Fibroblast of lung (primary cell): ENCODE results near the gene HIPK3. TPM values are rescaled to one million over a fixed set of nuclear protein-coding genes. Genes with fewer than 3 reads are reported as not detected.

Source experiments
- DNase-seq, 2 donors: peaks; one replicate each; pipeline versions ENCODE4 v3.0.0 to v3.0.0-alpha.2; 2010; ENCODE audit warnings: low read depth in 2 of 2
- H2AFZ ChIP-seq: 2 replicates; pipeline ENCODE4 v1.5.1; 2012; ENCODE audit warnings: low read length, control low read depth, inconsistent platforms
- H3K27ac ChIP-seq: 2 replicates; pipeline ENCODE4 v1.5.1; 2011; ENCODE audit warnings: low read length, control low read depth; ENCODE audit not compliant: insufficient read depth
- H3K27me3 ChIP-seq: 2 replicates; pipeline ENCODE4 v1.5.1; 2011; ENCODE audit warnings: mild to moderate bottlenecking, low read length; ENCODE audit not compliant: control insufficient read depth, insufficient read depth
- H3K36me3 ChIP-seq: 2 replicates; pipeline ENCODE4 v1.5.1; 2011; ENCODE audit warnings: low read length; ENCODE audit not compliant: control insufficient read depth, insufficient read depth
- H3K4me1 ChIP-seq: 2 replicates; pipeline ENCODE4 v1.5.1; 2011; ENCODE audit warnings: low read length; ENCODE audit not compliant: control insufficient read depth, insufficient read depth; ENCODE audit errors: extremely low read depth
- H3K4me2 ChIP-seq: 2 replicates; pipeline ENCODE4 v1.5.1; 2011; ENCODE audit warnings: low read length, control low read depth; ENCODE audit not compliant: insufficient read depth; ENCODE audit errors: extremely low read depth
- H3K4me3 ChIP-seq, 4 experiments: fragments of 200-600 bp in 1 of 4; sonication (generic) in 1 of 4; replicated peaks in 1 of 4; 2 replicates each; pipeline ENCODE4 v1.5.1; 2011 to 2016; ENCODE audit warnings: low read length in 4 of 4, low read depth in 3 of 4, mild to moderate bottlenecking in 3 of 4, control low read depth in 2 of 4, inconsistent platforms in 1 of 4, mixed read lengths in 1 of 4; ENCODE audit not compliant: insufficient read depth in 1 of 4; ENCODE audit errors: control extremely low read depth in 1 of 4
- H3K79me2 ChIP-seq: 2 replicates; pipeline ENCODE4 v1.5.1; 2012; ENCODE audit warnings: mild to moderate bottlenecking, low read length, inconsistent platforms; ENCODE audit not compliant: control insufficient read depth, insufficient read depth
- H3K9ac ChIP-seq: 2 replicates; pipeline ENCODE4 v1.5.1; 2011; ENCODE audit warnings: mild to moderate bottlenecking, low read length, control low read depth; ENCODE audit not compliant: insufficient read depth
- H3K9me3 ChIP-seq: 2 replicates; pipeline ENCODE4 v1.5.1; 2012; ENCODE audit warnings: low read depth, low read length; ENCODE audit not compliant: control insufficient read depth, insufficient read depth
- H4K20me1 ChIP-seq: 2 replicates; pipeline ENCODE4 v1.5.1; 2011; ENCODE audit warnings: low read length; ENCODE audit not compliant: control insufficient read depth, insufficient read depth; ENCODE audit errors: extremely low read depth
- EZH2 ChIP-seq: IDR thresholded peaks from 2 replicates; pipeline ENCODE4 v1.5.1; 2012; ENCODE audit warnings: low read length, control low read depth, mild to moderate bottlenecking; ENCODE audit errors: missing control alignments
- polyA plus RNA-seq, 2 donors: library from polyadenylated mRNA; depleted of rRNA in 1 of 2; stranded (reverse) in 1 of 2; unstranded in 1 of 2; fragments of >200 nt; gene quantifications; 2 replicates each; pipeline ENCODE4 v1.2.1, GENCODE V29; 2011 to 2012; ENCODE audit warnings: missing spikeins in 1 of 2
- total RNA-seq: library from RNA; depleted of rRNA; stranded (reverse); fragments of >200 nt; gene quantifications from 2 replicates; pipeline ENCODE4 v1.2.1, GENCODE V29; 2014
- TF ChIP-seq, protein P1 (sequence below), 2 donors: IDR thresholded peaks in 1 of 2; conservative IDR thresholded peaks in 1 of 2; 1 replicate in 1 of 2; 2 replicates in 1 of 2; pipeline ENCODE4 v1.5.1; 2011 to 2012; ENCODE audit warnings: low read length in 2 of 2, control low read depth in 1 of 2, inconsistent platforms in 1 of 2, low read depth in 1 of 2, mild to moderate bottlenecking in 1 of 2

Gene HIPK3
- total and polyA plus RNA-seq, 2 donors (not counting 1 experiment from before 2014, with no cell fraction given): 24.5 to 89.8 TPM

DNA sequence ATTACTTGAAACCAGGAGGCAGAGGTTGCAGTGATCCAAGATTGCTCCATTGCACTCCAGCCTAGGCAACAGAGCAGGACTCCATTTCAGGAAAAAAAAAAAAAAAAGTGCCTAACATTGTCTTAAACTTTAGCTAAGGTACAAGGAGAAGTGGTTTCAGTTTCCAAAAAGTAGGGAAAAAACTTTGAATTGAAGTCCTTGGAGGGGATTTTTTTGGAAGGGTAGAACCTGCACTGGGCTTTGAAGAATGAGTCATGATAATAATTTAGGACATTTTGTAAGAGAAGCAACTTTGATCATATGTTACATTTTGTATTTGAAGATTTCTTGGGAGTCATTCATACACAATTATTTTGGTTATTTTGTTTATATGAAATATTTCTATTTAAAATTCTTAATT lies 31.8 kb upstream of the HIPK3 start:
- Histone ChIP-seq H3K27ac (no peak overlapping the region), H3K4me1 (no peaks in the 10 kb centered on the region), H3K79me2 (no peaks in the 10 kb centered on the region), H3K27me3 (no peaks in the 10 kb centered on the region), H4K20me1 (no peaks in the 10 kb centered on the region), H3K4me3 (no peak overlapping the region), H3K9ac (no peak overlapping the region), H3K36me3 (no peaks in the 10 kb centered on the region), H2AFZ (no peak overlapping the region), H3K4me2 (no peak overlapping the region), H3K9me3 (no peaks in the 10 kb centered on the region)
- TF ChIP-seq EZH2: no peak
- TF ChIP-seq, protein P1, sequence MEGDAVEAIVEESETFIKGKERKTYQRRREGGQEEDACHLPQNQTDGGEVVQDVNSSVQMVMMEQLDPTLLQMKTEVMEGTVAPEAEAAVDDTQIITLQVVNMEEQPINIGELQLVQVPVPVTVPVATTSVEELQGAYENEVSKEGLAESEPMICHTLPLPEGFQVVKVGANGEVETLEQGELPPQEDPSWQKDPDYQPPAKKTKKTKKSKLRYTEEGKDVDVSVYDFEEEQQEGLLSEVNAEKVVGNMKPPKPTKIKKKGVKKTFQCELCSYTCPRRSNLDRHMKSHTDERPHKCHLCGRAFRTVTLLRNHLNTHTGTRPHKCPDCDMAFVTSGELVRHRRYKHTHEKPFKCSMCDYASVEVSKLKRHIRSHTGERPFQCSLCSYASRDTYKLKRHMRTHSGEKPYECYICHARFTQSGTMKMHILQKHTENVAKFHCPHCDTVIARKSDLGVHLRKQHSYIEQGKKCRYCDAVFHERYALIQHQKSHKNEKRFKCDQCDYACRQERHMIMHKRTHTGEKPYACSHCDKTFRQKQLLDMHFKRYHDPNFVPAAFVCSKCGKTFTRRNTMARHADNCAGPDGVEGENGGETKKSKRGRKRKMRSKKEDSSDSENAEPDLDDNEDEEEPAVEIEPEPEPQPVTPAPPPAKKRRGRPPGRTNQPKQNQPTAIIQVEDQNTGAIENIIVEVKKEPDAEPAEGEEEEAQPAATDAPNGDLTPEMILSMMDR (conservative IDR thresholded peaks at IDR 0.05 in 1 of 2, IDR thresholded peaks at IDR 0.05 in 1 of 2; ENCODE audit: low read depth in 1 of 2, low read length in 2 of 2): no peak
- no peak for DNase-seq

DNA sequence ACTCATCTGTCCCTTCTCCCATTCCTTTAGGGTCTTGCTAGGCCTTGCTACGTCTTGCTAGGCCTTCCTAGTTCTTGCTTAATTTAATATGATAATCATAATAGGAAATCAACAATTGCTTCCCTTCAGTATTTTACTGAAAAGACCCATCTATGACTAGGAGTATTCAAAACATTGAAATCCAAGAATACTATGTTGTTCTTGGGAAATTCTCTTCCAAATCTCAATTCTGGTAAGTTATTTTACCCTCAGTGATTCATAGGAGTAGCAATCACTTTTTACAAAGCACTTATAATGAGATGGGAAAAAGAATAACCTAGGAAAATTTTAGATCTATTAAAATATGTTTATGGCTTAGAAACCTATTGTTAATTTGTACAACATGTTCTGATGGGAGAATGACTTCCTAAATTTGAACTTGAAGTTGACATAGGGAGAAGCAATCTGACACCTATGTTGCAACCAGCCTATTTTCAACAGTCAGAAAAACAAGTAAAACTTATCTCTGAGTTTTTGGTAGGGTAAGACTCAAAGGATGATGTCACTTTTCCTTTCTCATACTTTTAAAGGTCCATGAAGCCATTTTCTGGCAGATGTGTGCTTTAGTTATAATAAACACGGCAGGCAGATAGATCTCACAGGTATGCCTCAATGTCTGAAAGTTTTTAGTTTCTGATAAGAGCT lies 29.5 kb upstream of the HIPK3 start:
- Histone ChIP-seq H3K4me3 (no peak overlapping the region), H3K9ac (no peak overlapping the region), H3K79me2 (no peaks in the 10 kb centered on the region), H3K9me3 (no peaks in the 10 kb centered on the region), H3K36me3 (no peaks in the 10 kb centered on the region), H3K27ac (no peak overlapping the region), H4K20me1 (no peaks in the 10 kb centered on the region), H3K4me2 (no peak overlapping the region), H2AFZ (no peak overlapping the region), H3K4me1 (no peaks in the 10 kb centered on the region), H3K27me3 (no peaks in the 10 kb centered on the region)
- peak; percentile 26 to 78 for DNase-seq
- no peak for TF ChIP-seq EZH2
- TF ChIP-seq, protein P1 (conservative IDR thresholded peaks at IDR 0.05 in 1 of 2, IDR thresholded peaks at IDR 0.05 in 1 of 2; ENCODE audit: low read depth in 1 of 2, low read length in 2 of 2): no peak

DNA sequence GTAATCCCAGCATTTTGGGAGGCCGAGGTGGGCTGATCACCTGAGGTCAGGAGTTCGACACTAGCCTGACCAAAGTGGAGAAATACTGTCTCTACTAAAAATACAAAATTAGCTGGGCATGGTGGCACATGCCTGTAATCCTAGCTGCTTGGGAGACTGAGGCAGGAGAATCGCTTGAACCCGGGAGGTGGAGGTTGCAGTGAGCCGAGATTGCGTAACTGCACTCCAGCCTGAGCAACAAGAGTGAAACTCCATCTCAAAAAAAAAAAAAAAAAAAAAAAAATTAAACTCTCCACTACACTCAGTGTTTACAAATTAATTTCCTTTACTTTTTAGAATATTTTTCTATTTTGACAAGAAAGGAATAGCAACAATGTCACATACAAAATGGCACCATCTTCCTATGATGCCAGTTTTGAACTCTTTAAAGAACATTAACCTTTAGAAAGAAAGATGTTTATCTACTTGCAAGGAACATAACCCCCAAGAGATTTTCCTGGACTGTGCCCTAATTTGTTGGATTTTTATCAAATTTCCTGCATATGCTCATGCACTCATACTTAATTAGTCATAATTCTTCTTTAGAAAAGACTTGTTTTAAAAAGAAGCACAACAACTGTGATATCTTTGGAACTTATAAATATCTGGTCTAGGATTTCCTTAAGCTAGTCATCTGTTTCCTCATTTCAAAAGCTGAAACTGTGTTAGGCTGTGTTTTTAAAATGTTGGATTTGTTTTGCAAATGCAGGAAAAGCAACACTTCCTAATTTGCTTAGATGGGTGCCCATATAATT lies 22.6 kb upstream of the HIPK3 start:
- Histone ChIP-seq H3K27ac (no peak overlapping the region), H3K4me2 (no peak overlapping the region), H3K4me1 (no peaks in the 10 kb centered on the region), H3K9ac (no peak overlapping the region), H3K4me3 (no peak overlapping the region), H3K9me3 (no peaks in the 10 kb centered on the region), H3K79me2 (no peaks in the 10 kb centered on the region), H3K27me3 (no peaks in the 10 kb centered on the region), H4K20me1 (no peaks in the 10 kb centered on the region), H2AFZ (no peak overlapping the region), H3K36me3 (no peaks in the 10 kb centered on the region)
- TF ChIP-seq, protein P1 (conservative IDR thresholded peaks at IDR 0.05 in 1 of 2, IDR thresholded peaks at IDR 0.05 in 1 of 2; ENCODE audit: low read depth in 1 of 2, low read length in 2 of 2): no peak
- TF ChIP-seq EZH2: no peak
- peak in 1 of 2 donors; percentile 13 for DNase-seq
